HG03558 (cell line): Measurements from ENCODE around the gene ENTPD8.

Experiments used
- ATAC-seq: cut with Tn5 transposase; IDR thresholded peaks from one replicate; pipeline ENCODE4 v1.9.1; 2021; ENCODE audit warnings: moderate number of reproducible peaks; ENCODE audit not compliant: unreplicated experiment; ENCODE audit errors: extremely low read depth

ENTPD8 gene

GRCh38 chr9:137449931-137450538 is 8.9 kb upstream of the ENTPD8 start:
- no peak for ATAC-seq

- ATAC-seq, result no peak
Observed at GRCh38 chr9:137449081-137449844, 8.1 kb upstream of the ENTPD8 start.

GRCh38 chr9:137448602-137448962 is 7.4 kb upstream of the ENTPD8 start:
- no peak for ATAC-seq

- no peak for ATAC-seq
Observed at GRCh38 chr9:137447722-137448601, 6.8 kb upstream of the ENTPD8 start.

GRCh38 chr9:137446851-137447471 is 5.8 kb upstream of the ENTPD8 start:
- no peak for ATAC-seq

GRCh38 chr9:137445930-137446431 is 4.8 kb upstream of the ENTPD8 start:
- no peak for ATAC-seq

- ATAC-seq, result no peak
Observed at GRCh38 chr9:137445275-137445807, 4.2 kb upstream of the ENTPD8 start.

GRCh38 chr9:137444106-137444790 is 3.1 kb upstream of the ENTPD8 start:
- no peak for ATAC-seq

- no peak for ATAC-seq
Observed at GRCh38 chr9:137441935-137442321, 771 bp upstream of the ENTPD8 start.

- no peak for ATAC-seq
Observed at GRCh38 chr9:137439158-137439714, 1.9 kb downstream of the ENTPD8 start.

- ATAC-seq, result no peak
Observed at GRCh38 chr9:137438591-137439157, 2.5 kb downstream of the ENTPD8 start.

GRCh38 chr9:137437691-137438590 is 3.2 kb downstream of the ENTPD8 start:
- no peak for ATAC-seq

GRCh38 chr9:137436761-137437600 is 4.2 kb downstream of the ENTPD8 start:
- no peak for ATAC-seq

- ATAC-seq, result no peak
Observed at GRCh38 chr9:137435980-137436760, 5.0 kb downstream of the ENTPD8 start.

GRCh38 chr9:137435381-137435891 is 5.7 kb downstream of the ENTPD8 start:
- no peak for ATAC-seq
